HepG2 (cell line): ENCODE results near the gene RREB1. TPM values are rescaled to one million over a fixed set of nuclear protein-coding genes. Genes with fewer than 3 reads are reported as not detected.

Experiments
- CBX2 ChIP-seq, 2 experiments: fragments of 200-600 bp in 1 of 2; sonication (generic); formaldehyde crosslinking in 1 of 2; IDR thresholded peaks; 2 replicates each; pipeline versions ENCODE4 v1.7.0 to v1.8.1; 2018 to 2022; ENCODE audit warnings: low read depth in 2 of 2, low read length in 1 of 2, mild to moderate bottlenecking in 1 of 2, missing genetic modification reagents in 1 of 2
- KLF11 ChIP-seq: IDR thresholded peaks from 2 replicates; pipeline ENCODE4 v1.6.1; 2016; ENCODE audit warnings: missing compliant biosample characterization
- KLF12 ChIP-seq: sonication (generic); formaldehyde crosslinking; IDR thresholded peaks from 2 replicates; pipeline ENCODE4 v1.4.0; 2020; ENCODE audit warnings: missing genetic modification reagents, borderline replicate concordance
- RXRB ChIP-seq: IDR thresholded peaks from 2 replicates; pipeline ENCODE4 v1.6.1; 2016; ENCODE audit warnings: borderline replicate concordance, missing genetic modification reagents, missing compliant biosample characterization
- TMF1 ChIP-seq: sonication (generic); formaldehyde crosslinking; IDR thresholded peaks from 2 replicates; pipeline ENCODE4 v1.8.1; 2022; ENCODE audit warnings: low read depth, missing genetic modification reagents
- ZNF234 ChIP-seq: sonication (generic); formaldehyde crosslinking; conservative IDR thresholded peaks from 2 replicates; pipeline ENCODE4 v1.5.1; 2020; ENCODE audit warnings: mild to moderate bottlenecking, missing genetic modification reagents
- ZNF235 ChIP-seq: sonication (generic); formaldehyde crosslinking; IDR thresholded peaks from 2 replicates; pipeline ENCODE4 v1.8.1; 2023; ENCODE audit warnings: mild to moderate bottlenecking, missing genetic modification reagents, borderline replicate concordance
- ZNF382 ChIP-seq: sonication (generic); formaldehyde crosslinking; IDR thresholded peaks from 2 replicates; pipeline ENCODE4 v1.5.0; 2020; ENCODE audit warnings: missing genetic modification reagents, mild to moderate bottlenecking, borderline replicate concordance
- ZNF430 ChIP-seq: sonication (generic); formaldehyde crosslinking; IDR thresholded peaks from 2 replicates; pipeline ENCODE4 v1.9.0; 2021; ENCODE audit warnings: mild to moderate bottlenecking, missing genetic modification reagents
- ZNF7 ChIP-seq: IDR thresholded peaks from 2 replicates; pipeline ENCODE4 v1.6.1; 2016; ENCODE audit warnings: missing biosample characterization, missing genetic modification reagents
- polyA plus RNA-seq, 8 experiments: library from polyadenylated mRNA; depleted of rRNA in 3 of 8; stranded (reverse) in 7 of 8; unstranded in 1 of 8; fragments of >200 nt; fragmentation: Illumina TruSeq in 4 of 8; extraction: Trizol in 4 of 8; gene quantifications; 2 replicates each; pipeline versions ENCODE4 v1.2.1 to v1.2.3, GENCODE V29; 2011 to 2016; ENCODE audit warnings: low read depth in 4 of 8, missing spikeins in 1 of 8, mixed read lengths in 1 of 8; ENCODE audit not compliant: insufficient read depth in 1 of 8
- total RNA-seq, 5 experiments: library from RNA; depleted of rRNA; stranded (reverse); fragments of >200 nt; fragmentation: Illumina TruSeq; extraction: Trizol; gene quantifications; 2 replicates each; pipeline ENCODE4 v1.2.3, GENCODE V29; 2016; ENCODE audit warnings: low read depth in 1 of 5
- TF ChIP-seq, protein P1 (sequence below), 2 experiments: sonication (generic) in 1 of 2; formaldehyde crosslinking in 1 of 2; IDR thresholded peaks; 2 replicates each; pipeline versions ENCODE4 v1.6.1 to v1.9.0; 2014 to 2022; ENCODE audit warnings: antibody characterized with exemption in 1 of 2, borderline replicate concordance in 1 of 2, inconsistent platforms in 1 of 2, low read depth in 1 of 2, missing genetic modification reagents in 1 of 2
- TF ChIP-seq, protein P2 (sequence below): sonication (generic); formaldehyde crosslinking; IDR thresholded peaks from 2 replicates; pipeline ENCODE4 v1.4.0; 2020; ENCODE audit warnings: missing genetic modification reagents; ENCODE audit errors: not compliant biosample characterization
- TF ChIP-seq, protein P3 (sequence below): sonication (generic); formaldehyde crosslinking; IDR thresholded peaks from 2 replicates; pipeline ENCODE4 v1.5.0; 2020; ENCODE audit warnings: mild to moderate bottlenecking, missing genetic modification reagents, borderline replicate concordance

RREB1 gene
- total and polyA plus RNA-seq, 2 of the 13 experiments (the other 11 are each of a cell fraction or from before 2014, with no cell fraction given) = 6.1 to 23.2 TPM

DNA sequence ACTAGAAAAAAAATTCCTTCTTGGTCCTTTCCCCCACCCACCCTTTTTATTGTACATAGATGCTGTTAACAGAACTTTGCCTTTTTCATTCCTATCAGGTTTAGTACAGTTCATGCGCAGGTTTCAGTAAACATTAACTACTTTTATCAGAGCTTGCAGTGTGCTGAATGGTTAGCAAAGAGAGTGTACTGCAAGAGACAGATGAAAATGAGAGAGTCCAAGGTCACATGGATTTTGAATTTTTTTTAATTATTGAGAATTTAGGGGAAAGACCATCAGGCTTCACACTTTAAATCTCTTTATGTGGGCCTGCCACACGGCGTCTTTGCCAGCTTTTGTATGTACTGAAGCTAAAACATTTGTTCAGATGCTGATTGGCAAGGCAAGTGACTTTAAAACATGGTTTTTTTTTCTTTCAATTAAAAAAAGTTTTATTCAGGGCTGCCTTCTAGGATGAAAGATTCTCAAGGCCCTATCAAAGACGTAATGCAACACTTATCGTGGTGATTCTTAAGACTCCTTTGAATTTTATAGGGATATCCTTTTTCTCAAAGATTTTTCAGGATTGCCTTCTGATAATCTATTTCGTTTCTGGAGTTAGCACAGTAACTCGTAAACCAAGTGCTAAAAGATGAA is 32.2 kb downstream of the RREB1 start (continued):
- no peak for TF ChIP-seq TMF1
- peak; percentile 91 for TF ChIP-seq RXRB (CRISPR knock-in tag)
- TF ChIP-seq, protein P1, sequence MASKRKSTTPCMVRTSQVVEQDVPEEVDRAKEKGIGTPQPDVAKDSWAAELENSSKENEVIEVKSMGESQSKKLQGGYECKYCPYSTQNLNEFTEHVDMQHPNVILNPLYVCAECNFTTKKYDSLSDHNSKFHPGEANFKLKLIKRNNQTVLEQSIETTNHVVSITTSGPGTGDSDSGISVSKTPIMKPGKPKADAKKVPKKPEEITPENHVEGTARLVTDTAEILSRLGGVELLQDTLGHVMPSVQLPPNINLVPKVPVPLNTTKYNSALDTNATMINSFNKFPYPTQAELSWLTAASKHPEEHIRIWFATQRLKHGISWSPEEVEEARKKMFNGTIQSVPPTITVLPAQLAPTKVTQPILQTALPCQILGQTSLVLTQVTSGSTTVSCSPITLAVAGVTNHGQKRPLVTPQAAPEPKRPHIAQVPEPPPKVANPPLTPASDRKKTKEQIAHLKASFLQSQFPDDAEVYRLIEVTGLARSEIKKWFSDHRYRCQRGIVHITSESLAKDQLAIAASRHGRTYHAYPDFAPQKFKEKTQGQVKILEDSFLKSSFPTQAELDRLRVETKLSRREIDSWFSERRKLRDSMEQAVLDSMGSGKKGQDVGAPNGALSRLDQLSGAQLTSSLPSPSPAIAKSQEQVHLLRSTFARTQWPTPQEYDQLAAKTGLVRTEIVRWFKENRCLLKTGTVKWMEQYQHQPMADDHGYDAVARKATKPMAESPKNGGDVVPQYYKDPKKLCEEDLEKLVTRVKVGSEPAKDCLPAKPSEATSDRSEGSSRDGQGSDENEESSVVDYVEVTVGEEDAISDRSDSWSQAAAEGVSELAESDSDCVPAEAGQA (IDR thresholded peaks at IDR 0.05; ENCODE audit: low read depth) = no peak
- TF ChIP-seq, protein P1 (CRISPR knock-in tag; IDR thresholded peaks at IDR 0.05; ENCODE audit: borderline replicate concordance) = no peak
- TF ChIP-seq, protein P2, sequence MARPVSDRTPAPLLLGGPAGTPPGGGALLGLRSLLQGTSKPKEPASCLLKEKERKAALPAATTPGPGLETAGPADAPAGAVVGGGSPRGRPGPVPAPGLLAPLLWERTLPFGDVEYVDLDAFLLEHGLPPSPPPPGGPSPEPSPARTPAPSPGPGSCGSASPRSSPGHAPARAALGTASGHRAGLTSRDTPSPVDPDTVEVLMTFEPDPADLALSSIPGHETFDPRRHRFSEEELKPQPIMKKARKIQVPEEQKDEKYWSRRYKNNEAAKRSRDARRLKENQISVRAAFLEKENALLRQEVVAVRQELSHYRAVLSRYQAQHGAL (CRISPR knock-in tag) = no peak
- no peak for TF ChIP-seq CBX2 (IDR thresholded peaks at IDR 0.05; ENCODE audit: low read depth, low read length)
- no peak for TF ChIP-seq CBX2 (CRISPR knock-in tag; IDR thresholded peaks at IDR 0.05; ENCODE audit: low read depth)
- no peak for TF ChIP-seq ZNF235 (CRISPR knock-in tag)
- no peak for TF ChIP-seq ZNF382 (CRISPR knock-in tag)
- TF ChIP-seq ZNF7 = 0 out of 2 replicates have a peak, but pooled peaks have one; percentile 37
- TF ChIP-seq KLF11 (CRISPR knock-in tag) = no peak
- no peak for TF ChIP-seq KLF12 (CRISPR knock-in tag)
- TF ChIP-seq, protein P3, sequence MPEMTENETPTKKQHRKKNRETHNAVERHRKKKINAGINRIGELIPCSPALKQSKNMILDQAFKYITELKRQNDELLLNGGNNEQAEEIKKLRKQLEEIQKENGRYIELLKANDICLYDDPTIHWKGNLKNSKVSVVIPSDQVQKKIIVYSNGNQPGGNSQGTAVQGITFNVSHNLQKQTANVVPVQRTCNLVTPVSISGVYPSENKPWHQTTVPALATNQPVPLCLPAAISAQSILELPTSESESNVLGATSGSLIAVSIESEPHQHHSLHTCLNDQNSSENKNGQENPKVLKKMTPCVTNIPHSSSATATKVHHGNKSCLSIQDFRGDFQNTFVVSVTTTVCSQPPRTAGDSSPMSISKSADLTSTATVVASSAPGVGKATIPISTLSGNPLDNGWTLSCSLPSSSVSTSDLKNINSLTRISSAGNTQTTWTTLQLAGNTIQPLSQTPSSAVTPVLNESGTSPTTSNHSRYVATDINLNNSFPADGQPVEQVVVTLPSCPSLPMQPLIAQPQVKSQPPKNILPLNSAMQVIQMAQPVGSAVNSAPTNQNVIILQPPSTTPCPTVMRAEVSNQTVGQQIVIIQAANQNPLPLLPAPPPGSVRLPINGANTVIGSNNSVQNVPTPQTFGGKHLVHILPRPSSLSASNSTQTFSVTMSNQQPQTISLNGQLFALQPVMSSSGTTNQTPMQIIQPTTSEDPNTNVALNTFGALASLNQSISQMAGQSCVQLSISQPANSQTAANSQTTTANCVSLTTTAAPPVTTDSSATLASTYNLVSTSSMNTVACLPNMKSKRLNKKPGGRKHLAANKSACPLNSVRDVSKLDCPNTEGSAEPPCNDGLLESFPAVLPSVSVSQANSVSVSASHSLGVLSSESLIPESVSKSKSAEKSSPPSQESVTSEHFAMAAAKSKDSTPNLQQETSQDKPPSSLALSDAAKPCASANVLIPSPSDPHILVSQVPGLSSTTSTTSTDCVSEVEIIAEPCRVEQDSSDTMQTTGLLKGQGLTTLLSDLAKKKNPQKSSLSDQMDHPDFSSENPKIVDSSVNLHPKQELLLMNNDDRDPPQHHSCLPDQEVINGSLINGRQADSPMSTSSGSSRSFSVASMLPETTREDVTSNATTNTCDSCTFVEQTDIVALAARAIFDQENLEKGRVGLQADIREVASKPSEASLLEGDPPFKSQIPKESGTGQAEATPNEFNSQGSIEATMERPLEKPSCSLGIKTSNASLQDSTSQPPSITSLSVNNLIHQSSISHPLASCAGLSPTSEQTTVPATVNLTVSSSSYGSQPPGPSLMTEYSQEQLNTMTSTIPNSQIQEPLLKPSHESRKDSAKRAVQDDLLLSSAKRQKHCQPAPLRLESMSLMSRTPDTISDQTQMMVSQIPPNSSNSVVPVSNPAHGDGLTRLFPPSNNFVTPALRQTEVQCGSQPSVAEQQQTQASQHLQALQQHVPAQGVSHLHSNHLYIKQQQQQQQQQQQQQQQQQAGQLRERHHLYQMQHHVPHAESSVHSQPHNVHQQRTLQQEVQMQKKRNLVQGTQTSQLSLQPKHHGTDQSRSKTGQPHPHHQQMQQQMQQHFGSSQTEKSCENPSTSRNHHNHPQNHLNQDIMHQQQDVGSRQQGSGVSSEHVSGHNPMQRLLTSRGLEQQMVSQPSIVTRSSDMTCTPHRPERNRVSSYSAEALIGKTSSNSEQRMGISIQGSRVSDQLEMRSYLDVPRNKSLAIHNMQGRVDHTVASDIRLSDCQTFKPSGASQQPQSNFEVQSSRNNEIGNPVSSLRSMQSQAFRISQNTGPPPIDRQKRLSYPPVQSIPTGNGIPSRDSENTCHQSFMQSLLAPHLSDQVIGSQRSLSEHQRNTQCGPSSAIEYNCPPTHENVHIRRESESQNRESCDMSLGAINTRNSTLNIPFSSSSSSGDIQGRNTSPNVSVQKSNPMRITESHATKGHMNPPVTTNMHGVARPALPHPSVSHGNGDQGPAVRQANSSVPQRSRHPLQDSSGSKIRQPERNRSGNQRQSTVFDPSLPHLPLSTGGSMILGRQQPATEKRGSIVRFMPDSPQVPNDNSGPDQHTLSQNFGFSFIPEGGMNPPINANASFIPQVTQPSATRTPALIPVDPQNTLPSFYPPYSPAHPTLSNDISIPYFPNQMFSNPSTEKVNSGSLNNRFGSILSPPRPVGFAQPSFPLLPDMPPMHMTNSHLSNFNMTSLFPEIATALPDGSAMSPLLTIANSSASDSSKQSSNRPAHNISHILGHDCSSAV (CRISPR knock-in tag) = no peak
- TF ChIP-seq ZNF234 (CRISPR knock-in tag) = no peak
- TF ChIP-seq ZNF430 (CRISPR knock-in tag) = no peak
